CD4-positive, CD25-positive, alpha-beta regulatory T cell (primary cell): ENCODE data around the gene AMY1C. TPM values are rescaled to one million over a fixed set of nuclear protein-coding genes. Genes with fewer than 3 reads are reported as not detected.
"Not testable (repeated sequence)": the region's sequence is repeated elsewhere in the genome, so short reads cannot be mapped to it uniquely, and the experiment has no call there.

Source experiments
- ATAC-seq, 2 donors: fragments of 150-1000 bp; cut with Tn5 transposase; one replicate each; pipeline ENCODE4 v1.10.0; 2021; ENCODE audit warnings: low read depth in 2 of 2, moderate number of reproducible peaks in 2 of 2, moderate library complexity in 1 of 2
- DNase-seq, 3 donors: peaks; one replicate each; pipeline versions ENCODE4 v3.0.0 to v3.0.0-alpha.2; 2012 to 2022; ENCODE audit warnings: mixed read lengths in 1 of 3
- H3K27ac ChIP-seq: one replicate; pipeline ENCODE4 v1.7.0; 2013; ENCODE audit warnings: mild to moderate bottlenecking, low read length; ENCODE audit not compliant: insufficient read depth, poor library complexity, severe bottlenecking
- H3K27me3 ChIP-seq: one replicate; pipeline ENCODE4 v1.7.0; 2013; ENCODE audit warnings: low read length; ENCODE audit not compliant: control insufficient read depth, insufficient read depth
- H3K36me3 ChIP-seq: one replicate; pipeline ENCODE4 v1.7.0; 2013; ENCODE audit warnings: mild to moderate bottlenecking, low read length, moderate library complexity; ENCODE audit not compliant: control insufficient read depth, insufficient read depth
- H3K4me1 ChIP-seq: 2 replicates; pipeline ENCODE4 v1.7.0; 2013; ENCODE audit warnings: mild to moderate bottlenecking, low read length; ENCODE audit not compliant: insufficient read depth, control insufficient read depth, poor library complexity, severe bottlenecking
- H3K4me3 ChIP-seq: one replicate; pipeline ENCODE4 v1.7.0; 2013; ENCODE audit warnings: low read depth, mild to moderate bottlenecking, low read length, moderate library complexity
- H3K9me3 ChIP-seq, 2 experiments: 1 replicate in 1 of 2; 2 replicates in 1 of 2; pipeline ENCODE4 v1.7.0; 2013; ENCODE audit warnings: low read length in 2 of 2, mild to moderate bottlenecking in 1 of 2, moderate library complexity in 1 of 2; ENCODE audit not compliant: control insufficient read depth in 2 of 2
- H3K27ac Mint-ChIP-seq, 3 donors: one replicate each; pipeline ENCODE4 v1.8.0; 2020 to 2022; ENCODE audit warnings: mild to moderate bottlenecking in 3 of 3, mixed read lengths in 3 of 3, moderate library complexity in 2 of 3
- H3K27me3 Mint-ChIP-seq: one replicate; pipeline ENCODE4 v1.8.0; 2022; ENCODE audit warnings: mild to moderate bottlenecking, mixed read lengths
- H3K36me3 Mint-ChIP-seq: one replicate; pipeline ENCODE4 v1.8.0; 2020; ENCODE audit warnings: mixed read lengths
- H3K4me1 Mint-ChIP-seq, 4 donors: one replicate each; pipeline ENCODE4 v1.8.0; 2020 to 2022; ENCODE audit warnings: mixed read lengths in 4 of 4, mild to moderate bottlenecking in 1 of 4
- H3K4me3 Mint-ChIP-seq, 4 donors: one replicate each; pipeline ENCODE4 v1.8.0; 2020 to 2022; ENCODE audit warnings: mild to moderate bottlenecking in 4 of 4, mixed read lengths in 4 of 4, moderate library complexity in 3 of 4
- H3K9me3 Mint-ChIP-seq, 7 donors: one replicate each; pipeline ENCODE4 v1.8.0; 2020 to 2022; ENCODE audit warnings: mixed read lengths in 7 of 7, mild to moderate bottlenecking in 3 of 7, moderate library complexity in 2 of 7
- polyA plus RNA-seq, 4 donors: library from polyadenylated mRNA; unstranded; fragments of 300-500 nt; fragmentation: Illumina TruSeq; gene quantifications; one replicate each; pipeline ENCODE4 v1.2.3, GENCODE V29; 2021
- total RNA-seq: library from RNA; stranded (reverse); gene quantifications from one replicate; pipeline ENCODE4 v1.2.3, GENCODE V29; 2022

Gene AMY1C
- total RNA-seq (not detected), polyA plus RNA-seq (not detected)

DNA sequence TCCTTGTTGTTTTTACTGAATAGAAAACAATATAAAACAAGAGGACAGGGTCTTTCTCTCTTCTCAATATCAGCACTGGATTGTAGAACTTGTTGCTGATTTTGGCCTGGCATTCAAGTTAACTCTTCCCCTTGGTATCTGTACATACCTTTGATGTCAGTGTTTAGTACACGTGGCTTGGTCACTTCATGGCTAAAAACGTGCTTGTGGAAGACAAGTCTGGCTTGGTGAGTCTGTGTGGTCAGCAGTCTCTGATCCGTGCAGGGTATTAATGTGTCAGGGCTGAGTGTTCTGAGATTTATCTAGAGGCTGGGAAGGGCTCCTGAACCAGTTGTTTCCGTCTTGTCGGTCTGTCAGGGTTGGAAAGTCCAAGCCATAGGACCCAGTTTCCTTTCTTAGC lies at the start of gene AMY1C:
TSS of gene AMY1C (plus strand) at position 301 of the 400 bp plus-strand sequence. CDS start 572 bp downstream, outside the sequence.
- not testable (repeated sequence) for H3K36me3 ChIP-seq, H3K36me3 Mint-ChIP-seq, H3K27ac ChIP-seq, ATAC-seq, H3K27me3 Mint-ChIP-seq, H3K4me3 ChIP-seq, DNase-seq, H3K4me3 Mint-ChIP-seq, H3K9me3 ChIP-seq, H3K4me1 ChIP-seq, H3K27me3 ChIP-seq, H3K27ac Mint-ChIP-seq, H3K9me3 Mint-ChIP-seq, H3K4me1 Mint-ChIP-seq

DNA sequence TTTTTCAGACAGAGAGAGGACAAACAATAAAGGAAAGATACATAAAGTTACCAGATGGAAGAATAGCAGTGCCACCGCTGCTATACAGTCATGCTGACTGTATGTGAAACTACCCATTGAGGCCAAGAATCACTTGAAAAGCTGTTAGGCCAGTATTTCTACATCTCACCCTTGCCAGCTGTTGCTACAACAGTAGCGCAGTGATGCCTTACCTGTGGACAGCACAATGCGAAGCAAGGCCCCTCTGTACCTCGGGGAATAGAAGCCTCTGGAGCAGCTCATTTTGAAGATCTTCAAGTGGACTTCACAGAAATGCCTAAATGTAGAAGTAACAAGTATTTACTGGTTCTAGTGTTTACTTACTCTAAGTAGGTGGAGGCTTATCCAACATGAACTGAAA lies 49.0 kb upstream of the AMY1C start:
- not testable (repeated sequence) for H3K9me3 Mint-ChIP-seq, H3K4me3 ChIP-seq, H3K27me3 ChIP-seq, H3K4me1 ChIP-seq, H3K36me3 ChIP-seq, H3K27me3 Mint-ChIP-seq, H3K36me3 Mint-ChIP-seq, H3K27ac Mint-ChIP-seq, H3K9me3 ChIP-seq, ATAC-seq, DNase-seq, H3K4me3 Mint-ChIP-seq, H3K27ac ChIP-seq, H3K4me1 Mint-ChIP-seq

- ATAC-seq, H3K27me3 ChIP-seq, H3K4me1 Mint-ChIP-seq, H3K27ac ChIP-seq, H3K4me3 ChIP-seq, H3K9me3 Mint-ChIP-seq, H3K27me3 Mint-ChIP-seq, DNase-seq, H3K27ac Mint-ChIP-seq, H3K36me3 Mint-ChIP-seq, H3K36me3 ChIP-seq, H3K9me3 ChIP-seq, H3K4me3 Mint-ChIP-seq, H3K4me1 ChIP-seq: not testable (repeated sequence)
Measured at GRCh38 chr1:103701256-103701655, 48.4 kb upstream of the AMY1C start.

GRCh38 chr1:103707670-103708069 lies 42.0 kb upstream of the AMY1C start:
- not testable (repeated sequence) for ATAC-seq, H3K27ac ChIP-seq, H3K4me1 Mint-ChIP-seq, H3K4me1 ChIP-seq, H3K36me3 ChIP-seq, DNase-seq, H3K36me3 Mint-ChIP-seq, H3K9me3 Mint-ChIP-seq, H3K27me3 ChIP-seq, H3K27ac Mint-ChIP-seq, H3K9me3 ChIP-seq, H3K4me3 Mint-ChIP-seq, H3K27me3 Mint-ChIP-seq, H3K4me3 ChIP-seq

GRCh38 chr1:103710381-103710780 lies 39.3 kb upstream of the AMY1C start:
- ATAC-seq, H3K4me1 Mint-ChIP-seq: not testable (repeated sequence)

GRCh38 chr1:103717404-103717803 lies 32.3 kb upstream of the AMY1C start:
- not testable (repeated sequence) for H3K27ac ChIP-seq, H3K4me1 Mint-ChIP-seq, H3K36me3 ChIP-seq, H3K9me3 Mint-ChIP-seq, H3K4me3 ChIP-seq, H3K4me3 Mint-ChIP-seq, H3K27me3 Mint-ChIP-seq, DNase-seq, H3K4me1 ChIP-seq, H3K27me3 ChIP-seq, H3K27ac Mint-ChIP-seq, ATAC-seq, H3K36me3 Mint-ChIP-seq, H3K9me3 ChIP-seq

More at GRCh38 chr1:103710381-103710780, 39.3 kb upstream of the AMY1C start:
- not testable (repeated sequence) for H3K4me1 ChIP-seq, H3K27me3 ChIP-seq, H3K27ac Mint-ChIP-seq, H3K9me3 Mint-ChIP-seq, H3K36me3 Mint-ChIP-seq, H3K9me3 ChIP-seq, H3K4me3 ChIP-seq, DNase-seq, H3K27ac ChIP-seq, H3K27me3 Mint-ChIP-seq, H3K4me3 Mint-ChIP-seq, H3K36me3 ChIP-seq

GRCh38 chr1:103721473-103721872 lies 28.2 kb upstream of the AMY1C start:
- not testable (repeated sequence) for H3K4me1 Mint-ChIP-seq, H3K27me3 Mint-ChIP-seq, ATAC-seq, H3K9me3 Mint-ChIP-seq, H3K4me3 ChIP-seq, H3K4me1 ChIP-seq, H3K9me3 ChIP-seq, H3K36me3 ChIP-seq, H3K27ac Mint-ChIP-seq, H3K4me3 Mint-ChIP-seq, H3K27ac ChIP-seq, H3K36me3 Mint-ChIP-seq, DNase-seq, H3K27me3 ChIP-seq

GRCh38 chr1:103735334-103735733 lies 14.4 kb upstream of the AMY1C start:
- not testable (repeated sequence) for H3K36me3 Mint-ChIP-seq, H3K27ac ChIP-seq, DNase-seq, H3K27me3 ChIP-seq, H3K4me3 Mint-ChIP-seq, H3K27ac Mint-ChIP-seq, H3K4me3 ChIP-seq, H3K9me3 Mint-ChIP-seq, ATAC-seq, H3K4me1 ChIP-seq, H3K36me3 ChIP-seq, H3K27me3 Mint-ChIP-seq, H3K9me3 ChIP-seq, H3K4me1 Mint-ChIP-seq
